Chondrocyte (in vitro differentiated cells): ENCODE data around the gene GRM7. TPM values are rescaled to one million over a fixed set of nuclear protein-coding genes. Genes with fewer than 3 reads are reported as not detected.

Experiments
- DNase-seq: peaks from one replicate; pipeline ENCODE4 v3.0.0; 2021; ENCODE audit warnings: mixed read lengths, low spot score
- H3K27ac Mint-ChIP-seq: one replicate; pipeline ENCODE4 v1.8.0; 2021; ENCODE audit warnings: mild to moderate bottlenecking, moderate library complexity, mixed read lengths; ENCODE audit not compliant: unreplicated experiment
- H3K27me3 Mint-ChIP-seq: 2 replicates; pipeline ENCODE4 v1.8.0; 2021; ENCODE audit warnings: low read depth, mixed read lengths
- H3K36me3 Mint-ChIP-seq: 2 replicates; pipeline ENCODE4 v1.8.0; 2021; ENCODE audit warnings: low read depth, mixed read lengths
- H3K4me1 Mint-ChIP-seq: 2 replicates; pipeline ENCODE4 v1.8.0; 2021; ENCODE audit warnings: low read depth, mild to moderate bottlenecking, mixed read lengths
- H3K4me3 Mint-ChIP-seq: one replicate; pipeline ENCODE4 v1.8.0; 2021; ENCODE audit warnings: mild to moderate bottlenecking, moderate library complexity, mixed read lengths; ENCODE audit not compliant: unreplicated experiment
- H3K9me3 Mint-ChIP-seq: 2 replicates; pipeline ENCODE4 v1.8.0; 2021; ENCODE audit warnings: low read depth, mixed read lengths
- CTCF ChIP-seq: fragments of 200-600 bp; sonication (generic); IDR thresholded peaks from 2 replicates; pipeline ENCODE4 v1.5.0; 2021; ENCODE audit warnings: antibody characterized with exemption, mild to moderate bottlenecking, moderate library complexity
- total RNA-seq: library from RNA; stranded (reverse); gene quantifications from 3 replicates; pipeline ENCODE4 v1.2.1, GENCODE V29; 2021

GRM7 gene
- total RNA-seq, 1 donor from 2014 or later, result not detected

GRCh38 chr3:7205962-7206361, 345.0 kb downstream of the GRM7 start:
- no peak overlapping the region for H3K27ac Mint-ChIP-seq
- H3K4me1 Mint-ChIP-seq, result no peaks in the 10 kb centered on the region
- H3K36me3 Mint-ChIP-seq, result no peaks in the 10 kb centered on the region
- H3K4me3 Mint-ChIP-seq, result no peak overlapping the region
- TF ChIP-seq CTCF, result no peak
- H3K27me3 Mint-ChIP-seq, result peaks cover 1% of the 10 kb centered on the region
- peaks cover 6% of the 10 kb centered on the region for H3K9me3 Mint-ChIP-seq
- no peak for DNase-seq

GRCh38 chr3:7207125-7207524, 346.2 kb downstream of the GRM7 start:
- Mint-ChIP-seq H3K4me3 (no peak overlapping the region), H3K27ac (no peak overlapping the region), H3K9me3 (peaks cover 6% of the 10 kb centered on the region), H3K36me3 (no peaks in the 10 kb centered on the region), H3K4me1 (no peaks in the 10 kb centered on the region), H3K27me3 (peaks cover 1% of the 10 kb centered on the region)
- no peak for TF ChIP-seq CTCF
- no peak for DNase-seq

- H3K4me3 Mint-ChIP-seq, result no peak overlapping the region
- no peak overlapping the region for H3K27ac Mint-ChIP-seq
- peaks cover 1% of the 10 kb centered on the region for H3K27me3 Mint-ChIP-seq
- H3K36me3 Mint-ChIP-seq, result no peaks in the 10 kb centered on the region
- peaks cover 6% of the 10 kb centered on the region for H3K9me3 Mint-ChIP-seq
- no peak for DNase-seq
- no peaks in the 10 kb centered on the region for H3K4me1 Mint-ChIP-seq
- TF ChIP-seq CTCF, result no peak
Observed at GRCh38 chr3:7207928-7208327, 347.0 kb downstream of the GRM7 start.

- DNase-seq, result no peak
- Mint-ChIP-seq H3K27me3 (peaks cover 1% of the 10 kb centered on the region), H3K4me1 (no peaks in the 10 kb centered on the region), H3K4me3 (no peak overlapping the region), H3K27ac (no peak overlapping the region), H3K9me3 (no peaks in the 10 kb centered on the region), H3K36me3 (no peaks in the 10 kb centered on the region)
- no peak for TF ChIP-seq CTCF
Observed at GRCh38 chr3:7209098-7209497, 348.2 kb downstream of the GRM7 start.

- TF ChIP-seq CTCF, result no peak
- no peaks in the 10 kb centered on the region for H3K4me1 Mint-ChIP-seq
- H3K36me3 Mint-ChIP-seq, result no peaks in the 10 kb centered on the region
- no peak for DNase-seq
- no peak overlapping the region for H3K4me3 Mint-ChIP-seq
- peaks cover 1% of the 10 kb centered on the region for H3K27me3 Mint-ChIP-seq
- no peak overlapping the region for H3K27ac Mint-ChIP-seq
- H3K9me3 Mint-ChIP-seq, result no peaks in the 10 kb centered on the region
Observed at GRCh38 chr3:7211740-7212139, 350.8 kb downstream of the GRM7 start.
